Keratinocyte (primary cell): ENCODE data around the gene RIT2. TPM values are rescaled to one million over a fixed set of nuclear protein-coding genes. Genes with fewer than 3 reads are reported as not detected.

Experiments
- DNase-seq: peaks from one replicate; pipeline ENCODE4 v3.0.0-alpha.2; 2011; ENCODE audit warnings: low read depth, missing footprints, low spot score
- FAIRE-seq: peaks from 2 replicates; lab custom pipeline; 2011; peaks lifted over from hg19 to GRCh38; lab: Jason Lieb, UNC
- H2AFZ ChIP-seq: 2 replicates; pipeline ENCODE4 v1.6.0; 2012; ENCODE audit warnings: low read length, control low read depth, inconsistent platforms; ENCODE audit not compliant: control insufficient read depth
- H3K27ac ChIP-seq: 2 replicates; pipeline ENCODE4 v1.5.1; 2011; ENCODE audit warnings: low read length; ENCODE audit not compliant: control insufficient read depth, insufficient read depth
- H3K27me3 ChIP-seq: 3 replicates; pipeline ENCODE4 v1.6.0; 2011; ENCODE audit warnings: low read length; ENCODE audit not compliant: control insufficient read depth, insufficient read depth; ENCODE audit errors: extremely low read depth
- H3K36me3 ChIP-seq, 2 experiments: 2 replicates in 1 of 2; 3 replicates in 1 of 2; pipeline ENCODE4 v1.5.1; 2011; ENCODE audit warnings: low read length in 2 of 2, mild to moderate bottlenecking in 1 of 2; ENCODE audit not compliant: control insufficient read depth in 2 of 2, insufficient read depth in 2 of 2; ENCODE audit errors: extremely low read depth in 1 of 2
- H3K4me1 ChIP-seq: 3 replicates; pipeline ENCODE4 v1.5.1; 2011; ENCODE audit warnings: low read length; ENCODE audit not compliant: control insufficient read depth, insufficient read depth; ENCODE audit errors: extremely low read depth
- H3K4me2 ChIP-seq: 3 replicates; pipeline ENCODE4 v1.6.0; 2011; ENCODE audit warnings: low read depth, low read length; ENCODE audit not compliant: control insufficient read depth, insufficient read depth; ENCODE audit errors: extremely low read depth
- H3K4me3 ChIP-seq, 3 experiments: fragments of 200-600 bp in 1 of 3; sonication (generic) in 1 of 3; 2 replicates in 2 of 3; 3 replicates in 1 of 3; pipeline ENCODE4 v1.5.1; 2011 to 2016; ENCODE audit warnings: low read length in 3 of 3, mild to moderate bottlenecking in 3 of 3, control low read depth in 2 of 3, inconsistent platforms in 1 of 3, low read depth in 1 of 3, mixed read lengths in 1 of 3, mixed run types in 1 of 3, moderate library complexity in 1 of 3; ENCODE audit not compliant: control insufficient read depth in 2 of 3, insufficient read depth in 2 of 3; ENCODE audit errors: extremely low read depth in 1 of 3
- H3K79me2 ChIP-seq: 2 replicates; pipeline ENCODE4 v1.6.0; 2012; ENCODE audit warnings: low read length; ENCODE audit not compliant: control insufficient read depth, insufficient read depth
- H3K9ac ChIP-seq: 3 replicates; pipeline ENCODE4 v1.6.0; 2011; ENCODE audit warnings: low read length; ENCODE audit not compliant: control insufficient read depth, insufficient read depth; ENCODE audit errors: extremely low read depth
- H3K9me1 ChIP-seq: 3 replicates; pipeline ENCODE4 v1.6.0; 2011; ENCODE audit warnings: low read length; ENCODE audit not compliant: control insufficient read depth, insufficient read depth; ENCODE audit errors: extremely low read depth
- H3K9me3 ChIP-seq: 2 replicates; pipeline ENCODE4 v1.5.1; 2012; ENCODE audit warnings: low read depth, low read length; ENCODE audit not compliant: control insufficient read depth
- H4K20me1 ChIP-seq: 3 replicates; pipeline ENCODE4 v1.6.0; 2011; ENCODE audit warnings: low read length; ENCODE audit not compliant: control insufficient read depth, insufficient read depth; ENCODE audit errors: extremely low read depth
- EZH2 ChIP-seq: IDR thresholded peaks from one replicate; pipeline ENCODE4 v1.6.1; 2012; ENCODE audit warnings: inconsistent platforms, mild to moderate bottlenecking, low read length, moderate library complexity
- dilution Hi-C: fragments of 300-500 bp; cut with MboI; formaldehyde crosslinking; loops from one replicate; pipeline ENCODE4 v1.7.0; 2020; ENCODE audit warnings: low sequenced_read_pairs; ENCODE audit not compliant: extremely low pct_ligation_motif_present
- polyA plus RNA-seq, 5 experiments: library from polyadenylated mRNA; depleted of rRNA in 3 of 5; stranded (reverse) in 3 of 5; stranded (forward) in 1 of 5; unstranded in 1 of 5; fragments of >200 nt; gene quantifications; 1 replicate in 1 of 5; 2 replicates in 3 of 5; 3 replicates in 1 of 5; pipeline versions ENCODE4 v1.2.1 to v1.2.3, GENCODE V29; 2011 to 2012; ENCODE audit warnings: missing spikeins in 2 of 5, low read depth in 1 of 5, low replicate concordance in 1 of 5
- TF ChIP-seq, protein P1 (sequence below), 3 experiments: IDR thresholded peaks in 1 of 3; conservative IDR thresholded peaks in 1 of 3; optimal IDR thresholded peaks in 1 of 3; 2 replicates in 2 of 3; 3 replicates in 1 of 3; pipeline versions ENCODE3 to v1.5.1; 2011; ENCODE audit warnings: low read length in 3 of 3, mild to moderate bottlenecking in 3 of 3, moderate library complexity in 2 of 3, control low read depth in 1 of 3, inconsistent platforms in 1 of 3; ENCODE audit not compliant: insufficient read depth in 2 of 3; ENCODE audit errors: extremely low read depth in 1 of 3

Gene RIT2
- polyA plus RNA-seq, 1 donor (not counting 4 experiments of a cell fraction or from before 2014, with no cell fraction given), result not detected

GRCh38 chr18:42980426-42980825 is 135.1 kb downstream of the RIT2 start:
- Histone ChIP-seq H3K4me3 (no peak overlapping the region), H3K27ac (no peak overlapping the region), H3K9me1 (no peaks in the 10 kb centered on the region), H3K27me3 (no peaks in the 10 kb centered on the region), H2AFZ (no peak overlapping the region), H3K36me3 (no peaks in the 10 kb centered on the region), H3K4me1 (no peaks in the 10 kb centered on the region), H4K20me1 (no peaks in the 10 kb centered on the region), H3K9me3 (no peaks in the 10 kb centered on the region), H3K9ac (no peak overlapping the region), H3K79me2 (no peaks in the 10 kb centered on the region), H3K4me2 (no peak overlapping the region)
- DNase-seq, result no peak
- dilution Hi-C loops, result no loop called here
- FAIRE-seq, result no peak
- TF ChIP-seq, protein P1, sequence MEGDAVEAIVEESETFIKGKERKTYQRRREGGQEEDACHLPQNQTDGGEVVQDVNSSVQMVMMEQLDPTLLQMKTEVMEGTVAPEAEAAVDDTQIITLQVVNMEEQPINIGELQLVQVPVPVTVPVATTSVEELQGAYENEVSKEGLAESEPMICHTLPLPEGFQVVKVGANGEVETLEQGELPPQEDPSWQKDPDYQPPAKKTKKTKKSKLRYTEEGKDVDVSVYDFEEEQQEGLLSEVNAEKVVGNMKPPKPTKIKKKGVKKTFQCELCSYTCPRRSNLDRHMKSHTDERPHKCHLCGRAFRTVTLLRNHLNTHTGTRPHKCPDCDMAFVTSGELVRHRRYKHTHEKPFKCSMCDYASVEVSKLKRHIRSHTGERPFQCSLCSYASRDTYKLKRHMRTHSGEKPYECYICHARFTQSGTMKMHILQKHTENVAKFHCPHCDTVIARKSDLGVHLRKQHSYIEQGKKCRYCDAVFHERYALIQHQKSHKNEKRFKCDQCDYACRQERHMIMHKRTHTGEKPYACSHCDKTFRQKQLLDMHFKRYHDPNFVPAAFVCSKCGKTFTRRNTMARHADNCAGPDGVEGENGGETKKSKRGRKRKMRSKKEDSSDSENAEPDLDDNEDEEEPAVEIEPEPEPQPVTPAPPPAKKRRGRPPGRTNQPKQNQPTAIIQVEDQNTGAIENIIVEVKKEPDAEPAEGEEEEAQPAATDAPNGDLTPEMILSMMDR (optimal IDR thresholded peaks at IDR 0.05 in 1 of 3, IDR thresholded peaks at IDR 0.05 in 1 of 3, conservative IDR thresholded peaks at IDR 0.05 in 1 of 3; ENCODE audit: extremely low read depth in 1 of 3, insufficient read depth in 2 of 3, low read length in 3 of 3), result no peak
- TF ChIP-seq EZH2, result no peak

DNA sequence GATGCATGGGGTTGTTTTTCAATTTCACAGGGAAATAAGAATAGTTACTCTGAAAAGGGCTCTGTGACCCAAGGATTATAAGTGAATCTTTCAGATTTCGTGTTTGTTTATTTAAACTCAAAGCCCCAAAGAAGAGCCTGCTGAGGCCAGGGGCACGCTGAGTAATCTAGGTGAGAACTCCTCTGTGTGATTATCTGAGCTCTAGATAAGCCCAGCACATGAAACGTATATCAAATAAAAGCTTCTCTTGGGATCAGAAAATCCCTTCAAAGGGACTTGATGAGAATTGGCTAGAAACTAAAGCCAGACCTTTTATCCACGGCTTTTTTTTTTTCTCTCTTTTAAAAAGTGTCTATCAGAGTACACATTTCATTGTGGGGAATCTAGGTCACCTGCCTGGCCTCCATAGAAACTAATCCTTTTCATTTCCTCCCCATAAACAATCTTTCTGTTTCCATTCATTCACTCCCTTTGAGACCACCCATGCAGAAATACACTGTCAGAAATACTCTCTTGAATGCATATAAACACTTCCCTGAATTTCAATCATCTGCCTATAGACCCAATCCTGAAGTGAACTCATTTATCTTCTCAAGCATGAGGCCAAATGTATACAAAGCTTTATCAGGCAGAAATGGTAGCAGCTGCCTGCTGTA is 137.4 kb downstream of the RIT2 start:
- H3K4me3 ChIP-seq, result no peak overlapping the region
- no peaks in the 10 kb centered on the region for H3K27me3 ChIP-seq
- H4K20me1 ChIP-seq, result no peaks in the 10 kb centered on the region
- H3K27ac ChIP-seq, result no peak overlapping the region
- DNase-seq, result no peak
- H3K9ac ChIP-seq, result no peak overlapping the region
- dilution Hi-C loops, result no loop called here
- no peak for FAIRE-seq
- H2AFZ ChIP-seq, result no peak overlapping the region
- H3K79me2 ChIP-seq, result no peaks in the 10 kb centered on the region
- H3K4me1 ChIP-seq, result no peaks in the 10 kb centered on the region
- no peak overlapping the region for H3K4me2 ChIP-seq
- no peak for TF ChIP-seq EZH2
- TF ChIP-seq, protein P1 (optimal IDR thresholded peaks at IDR 0.05 in 1 of 3, IDR thresholded peaks at IDR 0.05 in 1 of 3, conservative IDR thresholded peaks at IDR 0.05 in 1 of 3; ENCODE audit: extremely low read depth in 1 of 3, insufficient read depth in 2 of 3, low read length in 3 of 3), result no peak
- H3K36me3 ChIP-seq, result no peaks in the 10 kb centered on the region
- no peaks in the 10 kb centered on the region for H3K9me3 ChIP-seq
- no peaks in the 10 kb centered on the region for H3K9me1 ChIP-seq
